ENCODE measurements around the gene SAMD8.

GRCh38 chr10:75209086-75209920 lies 97.8 kb downstream of the SAMD8 start:
- TF ChIP-seq, protein P1, sequence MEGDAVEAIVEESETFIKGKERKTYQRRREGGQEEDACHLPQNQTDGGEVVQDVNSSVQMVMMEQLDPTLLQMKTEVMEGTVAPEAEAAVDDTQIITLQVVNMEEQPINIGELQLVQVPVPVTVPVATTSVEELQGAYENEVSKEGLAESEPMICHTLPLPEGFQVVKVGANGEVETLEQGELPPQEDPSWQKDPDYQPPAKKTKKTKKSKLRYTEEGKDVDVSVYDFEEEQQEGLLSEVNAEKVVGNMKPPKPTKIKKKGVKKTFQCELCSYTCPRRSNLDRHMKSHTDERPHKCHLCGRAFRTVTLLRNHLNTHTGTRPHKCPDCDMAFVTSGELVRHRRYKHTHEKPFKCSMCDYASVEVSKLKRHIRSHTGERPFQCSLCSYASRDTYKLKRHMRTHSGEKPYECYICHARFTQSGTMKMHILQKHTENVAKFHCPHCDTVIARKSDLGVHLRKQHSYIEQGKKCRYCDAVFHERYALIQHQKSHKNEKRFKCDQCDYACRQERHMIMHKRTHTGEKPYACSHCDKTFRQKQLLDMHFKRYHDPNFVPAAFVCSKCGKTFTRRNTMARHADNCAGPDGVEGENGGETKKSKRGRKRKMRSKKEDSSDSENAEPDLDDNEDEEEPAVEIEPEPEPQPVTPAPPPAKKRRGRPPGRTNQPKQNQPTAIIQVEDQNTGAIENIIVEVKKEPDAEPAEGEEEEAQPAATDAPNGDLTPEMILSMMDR (IDR thresholded peaks at IDR 0.05; ENCODE audit: insufficient read depth, low read length, poor library complexity, severe bottlenecking): no peak
- no peak for TF ChIP-seq EZH2phosphoT487 (conservative IDR thresholded peaks at IDR 0.05; ENCODE audit: low read length)
